DOHH2 (cell line): Measurements from ENCODE around the gene ANGEL2.
"Not testable (repeated sequence)": the region's sequence is repeated elsewhere in the genome, so short reads cannot be mapped to it uniquely, and the experiment has no call there.

Experiments
- H3F3A ChIP-seq: fragments of 200-600 bp; sonication (generic), shearing (Covaris generic); 2 replicates; pipeline ENCODE4 v1.6.0; 2016; ENCODE audit warnings: antibody characterized with exemption, mild to moderate bottlenecking; ENCODE audit not compliant: control insufficient read depth, insufficient read depth
- H3K27ac ChIP-seq: fragments of 200-600 bp; sonication (generic); 2 replicates; pipeline ENCODE4 v1.5.1; 2014; ENCODE audit warnings: low read depth, mild to moderate bottlenecking, low read length, moderate library complexity
- H3K27me3 ChIP-seq: fragments of 200-600 bp; sonication (generic); 2 replicates; pipeline ENCODE4 v1.6.1; 2014; ENCODE audit warnings: mild to moderate bottlenecking, low read length, mixed read lengths; ENCODE audit not compliant: control insufficient read depth
- H3K36me3 ChIP-seq: fragments of 200-600 bp; sonication (generic); 2 replicates; pipeline ENCODE4 v1.6.1; 2014; ENCODE audit warnings: mild to moderate bottlenecking, low read length, moderate library complexity, mixed read lengths; ENCODE audit not compliant: control insufficient read depth
- H3K4me1 ChIP-seq: fragments of 200-600 bp; sonication (generic); 2 replicates; pipeline ENCODE4 v1.6.1; 2014; ENCODE audit warnings: mild to moderate bottlenecking, low read length, mixed read lengths; ENCODE audit not compliant: control insufficient read depth
- H3K4me2 ChIP-seq: fragments of 200-600 bp; sonication (generic); 2 replicates; pipeline ENCODE4 v1.6.0; 2014; ENCODE audit warnings: mild to moderate bottlenecking, low read length, moderate library complexity
- H3K4me3 ChIP-seq: fragments of 200-600 bp; sonication (generic); 2 replicates; pipeline ENCODE4 v1.5.1; 2014; ENCODE audit warnings: mild to moderate bottlenecking, low read length, mixed read lengths
- H3K79me2 ChIP-seq: fragments of 200-600 bp; sonication (generic); 2 replicates; pipeline ENCODE4 v1.6.1; 2014; ENCODE audit warnings: mild to moderate bottlenecking, low read length, mixed read lengths; ENCODE audit not compliant: control insufficient read depth
- H3K9me2 ChIP-seq: fragments of 200-600 bp; sonication (generic); replicated peaks from 2 replicates; pipeline ENCODE4 v1.6.1; 2014; ENCODE audit warnings: mild to moderate bottlenecking, low read length, mixed read lengths; ENCODE audit not compliant: control insufficient read depth
- H3K9me3 ChIP-seq: fragments of 200-600 bp; sonication (generic); 2 replicates; pipeline ENCODE4 v1.6.1; 2014; ENCODE audit warnings: antibody characterized with exemption, low read length, mixed read lengths; ENCODE audit not compliant: control insufficient read depth, insufficient read depth
- H4K20me1 ChIP-seq: fragments of 200-600 bp; sonication (generic); 2 replicates; pipeline ENCODE4 v1.6.0; 2014; ENCODE audit warnings: low read depth, mild to moderate bottlenecking, antibody characterized with exemption, low read length, moderate library complexity; ENCODE audit not compliant: control insufficient read depth, insufficient read depth
- CTCF ChIP-seq: fragments of 200-600 bp; sonication (generic); IDR thresholded peaks from one replicate; pipeline ENCODE4 v1.5.1; 2014; ENCODE audit warnings: antibody characterized with exemption, mild to moderate bottlenecking, low read depth, low read length; ENCODE audit not compliant: poor library complexity, severe bottlenecking
- EZH2phosphoT487 ChIP-seq: fragments of 200-600 bp; sonication (generic); IDR thresholded peaks from 2 replicates; pipeline ENCODE4 v1.6.1; 2017; ENCODE audit warnings: borderline replicate concordance, mild to moderate bottlenecking, antibody characterized with exemption, low read length, moderate library complexity, mixed read lengths

The ANGEL2 gene

GRCh38 chr1:213041443-213041842, 25.8 kb upstream of the ANGEL2 start:
- peaks cover 3% of the 10 kb centered on the region; the same call in 1 of the 2 replicates for H3K27me3 ChIP-seq
- no peaks in the 10 kb centered on the region for H3K9me2 ChIP-seq
- H3K79me2 ChIP-seq = no peaks in the 10 kb centered on the region
- H3K27ac ChIP-seq = no peak overlapping the region
- no peaks in the 10 kb centered on the region for H3F3A ChIP-seq
- no peaks in the 10 kb centered on the region for H3K9me3 ChIP-seq
- no peak overlapping the region for H3K4me2 ChIP-seq
- H4K20me1 ChIP-seq = no peaks in the 10 kb centered on the region
- H3K4me1 ChIP-seq = no peaks in the 10 kb centered on the region
- H3K4me3 ChIP-seq = no peak overlapping the region
- TF ChIP-seq CTCF (no peak), EZH2phosphoT487 (no peak)
- no peaks in the 10 kb centered on the region for H3K36me3 ChIP-seq

GRCh38 chr1:213035573-213035972, 19.9 kb upstream of the ANGEL2 start:
- Histone ChIP-seq H3K4me1 (no peaks in the 10 kb centered on the region), H3K27me3 (peaks cover 9% of the 10 kb centered on the region; the same call in 1 of the 2 replicates), H3K79me2 (no peaks in the 10 kb centered on the region), H4K20me1 (no peaks in the 10 kb centered on the region), H3K27ac (no peak overlapping the region), H3K9me3 (no peaks in the 10 kb centered on the region), H3K9me2 (no peaks in the 10 kb centered on the region), H3K36me3 (no peaks in the 10 kb centered on the region), H3K4me3 (no peak overlapping the region), H3K4me2 (no peak overlapping the region), H3F3A (no peaks in the 10 kb centered on the region)
- TF ChIP-seq EZH2phosphoT487 = no peak

- H3K4me3 ChIP-seq = no peak overlapping the region
- H3K9me2 ChIP-seq = no peaks in the 10 kb centered on the region
- H3K9me3 ChIP-seq = no peaks in the 10 kb centered on the region
- no peaks in the 10 kb centered on the region for H3F3A ChIP-seq
- no peak overlapping the region for H3K27ac ChIP-seq
- H3K27me3 ChIP-seq = peaks cover 9% of the 10 kb centered on the region; the same call in 1 of the 2 replicates
- H3K4me2 ChIP-seq = no peak overlapping the region
- H3K36me3 ChIP-seq = no peaks in the 10 kb centered on the region
- H3K79me2 ChIP-seq = no peaks in the 10 kb centered on the region
- H3K4me1 ChIP-seq = no peaks in the 10 kb centered on the region
- H4K20me1 ChIP-seq = no peaks in the 10 kb centered on the region
- TF ChIP-seq CTCF = no peak
- no peak for TF ChIP-seq EZH2phosphoT487
Measured at GRCh38 chr1:213034713-213035112, 19.0 kb upstream of the ANGEL2 start.

GRCh38 chr1:213032651-213033050, 17.0 kb upstream of the ANGEL2 start:
- no peaks in the 10 kb centered on the region for H3K9me2 ChIP-seq
- H3K4me1 ChIP-seq = no peaks in the 10 kb centered on the region
- peaks cover 14% of the 10 kb centered on the region; the same call in 1 of the 2 replicates for H3K27me3 ChIP-seq
- H3F3A ChIP-seq = no peaks in the 10 kb centered on the region
- H3K36me3 ChIP-seq = no peaks in the 10 kb centered on the region
- H4K20me1 ChIP-seq = no peaks in the 10 kb centered on the region
- H3K79me2 ChIP-seq = no peaks in the 10 kb centered on the region
- H3K4me3 ChIP-seq = no peak overlapping the region
- H3K4me2 ChIP-seq = no peak overlapping the region
- TF ChIP-seq CTCF (no peak), EZH2phosphoT487 (no peak)
- no peaks in the 10 kb centered on the region for H3K9me3 ChIP-seq
- H3K27ac ChIP-seq = no peak overlapping the region

GRCh38 chr1:213027024-213027423, 11.4 kb upstream of the ANGEL2 start:
- not testable (repeated sequence) for H3K9me3 ChIP-seq, H3K4me2 ChIP-seq, H3K27ac ChIP-seq, H3K36me3 ChIP-seq, H3K4me1 ChIP-seq, H3K27me3 ChIP-seq, H3F3A ChIP-seq, H3K4me3 ChIP-seq, H4K20me1 ChIP-seq, H3K9me2 ChIP-seq, H3K79me2 ChIP-seq
